HCT116 (cell line): ENCODE results near the gene BTBD18. TPM values are rescaled to one million over a fixed set of nuclear protein-coding genes. Genes with fewer than 3 reads are reported as not detected.

Experiments used
- ATAC-seq: fragments of 200-7000 bp; cut with Tn5 transposase; 2 replicates; pipeline ENCODE4 v1.9.1; 2020; ENCODE audit warnings: mild to moderate bottlenecking, moderate library complexity
- BruUV-seq: library from RNA; stranded (reverse); fragments of 400-500 nt; replicated peaks from 2 replicates; lab custom pipeline; 2021; lab: Mats Ljungman, UMichigan
- CTCF ChIA-PET: fragments of 300-600 bp; sonication (Branson Sonifier 250); formaldehyde crosslinking; loops from one replicate; lab custom pipeline; 2021; ENCODE audit warnings: antibody characterized with exemption; lab: Charles Lee
- POLR2A ChIA-PET: fragments of 300-600, 350-600 bp; sonication (Branson Sonifier 250); formaldehyde crosslinking; loops from one replicate; lab custom pipeline; 2021; ENCODE audit warnings: antibody characterized with exemption; lab: Charles Lee
- RAD21 ChIA-PET, 2 experiments: fragments of 300-600 bp; sonication (Branson Sonifier 250); formaldehyde crosslinking; loops; one replicate each; lab custom pipeline; 2023; ENCODE audit warnings: low total read pairs in 2 of 2; ENCODE audit not compliant: uncharacterized antibody in 2 of 2, unreplicated experiment in 2 of 2, low non-redundant PET in 1 of 2; lab: Charles Lee
- DNase-seq: peaks from one replicate; pipeline ENCODE4 v3.0.0-alpha.2; 2010; ENCODE audit warnings: low read depth, low spot score
- H2AFZ ChIP-seq: fragments of 200-600 bp; shearing (Covaris generic), sonication (generic); 2 replicates; pipeline ENCODE4 v1.6.1; 2017; ENCODE audit warnings: low read depth, mixed run types, mixed read lengths, antibody characterized with exemption, low read length; ENCODE audit not compliant: poor library complexity, severe bottlenecking
- H3K27ac ChIP-seq: 2 replicates; pipeline ENCODE4 v1.5.1; 2012; ENCODE audit warnings: low read depth, low read length
- H3K27me3 ChIP-seq: fragments of 200-600 bp; sonication (generic); 2 replicates; pipeline ENCODE4 v1.6.1; 2016; ENCODE audit warnings: mixed run types, low read length, mixed read lengths; ENCODE audit not compliant: insufficient read depth
- H3K36me3 ChIP-seq, 2 experiments: fragments of 200-500 bp in 1 of 2; fragments of 200-600 bp in 1 of 2; sonication (Bioruptor generic) in 1 of 2; sonication (generic) in 1 of 2; 2 replicates each; pipeline versions ENCODE4 v1.5.1 to v1.6.1; 2014 to 2016; ENCODE audit warnings: low read length in 2 of 2, inconsistent platforms in 1 of 2, mixed read lengths in 1 of 2, mixed run types in 1 of 2; ENCODE audit not compliant: insufficient read depth in 2 of 2, control insufficient read depth in 1 of 2
- H3K4me1 ChIP-seq, 2 experiments: fragments of 200-600 bp in 1 of 2; sonication (generic) in 1 of 2; 2 replicates each; pipeline versions ENCODE4 v1.5.1 to v1.6.1; 2012 to 2017; ENCODE audit warnings: low read length in 2 of 2, inconsistent platforms in 1 of 2, mild to moderate bottlenecking in 1 of 2, mixed read lengths in 1 of 2, mixed run types in 1 of 2, moderate library complexity in 1 of 2; ENCODE audit not compliant: insufficient read depth in 2 of 2, control insufficient read depth in 1 of 2
- H3K4me2 ChIP-seq: fragments of 200-600 bp; sonication (generic); 2 replicates; pipeline ENCODE4 v1.6.1; 2017; ENCODE audit warnings: mixed run types, low read length, mixed read lengths
- H3K4me3 ChIP-seq, 2 experiments: fragments of 200-600 bp in 1 of 2; sonication (generic) in 1 of 2; replicated peaks in 1 of 2; 2 replicates each; pipeline ENCODE4 v1.5.1; 2011 to 2016; ENCODE audit warnings: low read length in 2 of 2, control low read depth in 1 of 2, low read depth in 1 of 2, mild to moderate bottlenecking in 1 of 2, mixed read lengths in 1 of 2, mixed run types in 1 of 2
- H3K79me2 ChIP-seq: fragments of 200-600 bp; sonication (generic); 2 replicates; pipeline ENCODE4 v1.6.1; 2017; ENCODE audit warnings: mild to moderate bottlenecking, mixed run types, low read length, moderate library complexity, mixed read lengths; ENCODE audit not compliant: insufficient read depth
- H3K9ac ChIP-seq: fragments of 200-600 bp; sonication (generic); 2 replicates; pipeline ENCODE4 v1.6.1; 2016; ENCODE audit warnings: low read length, mixed read lengths
- H3K9me2 ChIP-seq: fragments of 200-600 bp; sonication (generic), shearing (Covaris generic); 2 replicates; pipeline ENCODE4 v1.6.1; 2017; ENCODE audit warnings: mixed run types, mild to moderate bottlenecking, moderate library complexity; ENCODE audit not compliant: insufficient read depth
- H3K9me3 ChIP-seq, 2 experiments: fragments of 200-500 bp in 1 of 2; fragments of 200-600 bp in 1 of 2; sonication (Bioruptor generic) in 1 of 2; sonication (generic) in 1 of 2; 2 replicates each; pipeline ENCODE4 v1.6.1; 2014 to 2017; ENCODE audit warnings: low read length in 2 of 2, mixed read lengths in 2 of 2, inconsistent platforms in 1 of 2, low read depth in 1 of 2, mild to moderate bottlenecking in 1 of 2, mixed run types in 1 of 2, moderate library complexity in 1 of 2; ENCODE audit not compliant: control insufficient read depth in 1 of 2, insufficient read depth in 1 of 2
- H4K20me1 ChIP-seq: fragments of 200-600 bp; sonication (generic), shearing (Covaris generic); 2 replicates; pipeline ENCODE4 v1.6.1; 2017; ENCODE audit warnings: mixed run types, mild to moderate bottlenecking, moderate library complexity; ENCODE audit not compliant: insufficient read depth
- CBX3 ChIP-seq: IDR thresholded peaks from 2 replicates; pipeline ENCODE4 v1.6.1; 2012; ENCODE audit warnings: low read depth
- CTCF ChIP-seq, 3 experiments: fragments of 200-600 bp in 1 of 3; sonication (generic) in 1 of 3; IDR thresholded peaks in 2 of 3; conservative IDR thresholded peaks in 1 of 3; 2 replicates each; pipeline ENCODE4 v1.5.1; 2012 to 2017; ENCODE audit warnings: low read depth in 2 of 3, low read length in 2 of 3, antibody characterized with exemption in 1 of 3, borderline replicate concordance in 1 of 3, control low read depth in 1 of 3, mild to moderate bottlenecking in 1 of 3, mixed read lengths in 1 of 3, mixed run types in 1 of 3, moderate library complexity in 1 of 3; ENCODE audit not compliant: insufficient read depth in 1 of 3
- EGR1 ChIP-seq: IDR thresholded peaks from 2 replicates; pipeline ENCODE4 v1.6.1; 2012; ENCODE audit warnings: low read depth
- JUND ChIP-seq: IDR thresholded peaks from 2 replicates; pipeline ENCODE4 v1.6.1; 2012
- MAX ChIP-seq: IDR thresholded peaks from 2 replicates; pipeline ENCODE4 v1.6.1; 2012
- POLR2AphosphoS5 ChIP-seq: IDR thresholded peaks from 2 replicates; pipeline ENCODE4 v1.6.1; 2011; ENCODE audit warnings: mild to moderate bottlenecking, low read depth, low read length, moderate library complexity
- REST ChIP-seq: IDR thresholded peaks from 2 replicates; pipeline ENCODE4 v1.6.1; 2012; ENCODE audit warnings: low read depth
- intact Hi-C: fragments of 100-400 bp; cut with micrococcal nuclease; formaldehyde crosslinking; loops from 2 replicates; pipeline ENCODE4 v1.10.0; 2022
- total RNA-seq: library from RNA; stranded (reverse); gene quantifications from one replicate; pipeline ENCODE4 v1.2.1, GENCODE V29; 2021; ENCODE audit not compliant: unreplicated experiment

BTBD18 gene
- total RNA-seq, 1 experiment from 2014 or later: not detected

- ChIA-PET POLR2A (no interaction called here), CTCF (interaction anchor here (0.6 kb wide), 1 partner anchor 10 kb away, joined by 3 read pairs; no protein-coding TSS in a partner anchor), RAD21 (interaction anchor here in 1 of 2 experiments (0.6 kb wide), 1 partner anchor 28 kb away, joined by 3 read pairs; no protein-coding TSS in a partner anchor)
- Histone ChIP-seq H3K27me3 (no peaks in the 10 kb centered on the region), H3K36me3 (peaks cover 22 to 31% of the 10 kb centered on the region in 2 experiments), H3K4me3 (no peak overlapping the region), H3K4me2 (no peak overlapping the region), H3K9me2 (no peaks in the 10 kb centered on the region), H3K9me3 (no peaks in the 10 kb centered on the region), H3K4me1 (no peaks in the 10 kb centered on the region), H3K27ac (no peak overlapping the region), H3K9ac (no peak overlapping the region), H2AFZ (no peak overlapping the region), H4K20me1 (no peaks in the 10 kb centered on the region), H3K79me2 (peaks cover 9% of the 10 kb centered on the region)
- ATAC-seq (no peak), DNase-seq (no peak)
- BruUV-seq: no TSS peak
- intact Hi-C loops: no loop called here
- TF ChIP-seq CBX3 (no peak), REST (no peak), POLR2AphosphoS5 (no peak), JUND (no peak), MAX (no peak)
These were observed 48.3 kb downstream of the BTBD18 start for GRCh38 chr11:57703341-57703740.

GRCh38 chr11:57700425-57700824 lies 51.2 kb downstream of the BTBD18 start:
- no peak overlapping the region for H3K9ac ChIP-seq
- no peaks in the 10 kb centered on the region; the same call in 1 of the 2 replicates for H3K79me2 ChIP-seq
- H3K27me3 ChIP-seq: no peaks in the 10 kb centered on the region
- H3K27ac ChIP-seq: no peak overlapping the region
- no peak overlapping the region for H2AFZ ChIP-seq
- intact Hi-C loops: no loop called here
- POLR2A ChIA-PET: no interaction called here
- peak; percentile 42; the same call in 1 of the 2 replicates for ATAC-seq
- H3K9me3 ChIP-seq: no peaks in the 10 kb centered on the region
- no peak for DNase-seq
- no peaks in the 10 kb centered on the region for H3K4me1 ChIP-seq
- H4K20me1 ChIP-seq: no peaks in the 10 kb centered on the region
- CTCF ChIA-PET: no interaction called here
- TF ChIP-seq CTCF (IDR thresholded peaks at IDR 0.05 in 2 of 3, conservative IDR thresholded peaks at IDR 0.05 in 1 of 3; ENCODE audit: borderline replicate concordance in 1 of 3, insufficient read depth in 1 of 3, low read depth in 2 of 3, low read length in 2 of 3) (0 out of 6 replicates have a peak, but pooled peaks of 2 of the 3 experiments have one; percentile 7 to 24), EGR1 (no peak)
- RAD21 ChIA-PET: no interaction called here
- H3K4me3 ChIP-seq: no peak overlapping the region
- peaks cover 37 to 46% of the 10 kb centered on the region in 2 experiments for H3K36me3 ChIP-seq
- H3K9me2 ChIP-seq: no peaks in the 10 kb centered on the region
- BruUV-seq: no TSS peak
- no peak overlapping the region for H3K4me2 ChIP-seq
